ENCODE measurements around the gene PAPLN.
"Not testable (repeated sequence)": the region's sequence is repeated elsewhere in the genome, so short reads cannot be mapped to it uniquely, and the experiment has no call there.

The PAPLN gene

GRCh38 chr14:73237219-73237785, at the start of gene PAPLN:
TSS of gene PAPLN (plus strand) at chr14:73237506. CDS start at chr14:73239779, 2,273 bp downstream.
- DNase-seq (ENCODE audit: low read depth): peak; percentile 51

DNA sequence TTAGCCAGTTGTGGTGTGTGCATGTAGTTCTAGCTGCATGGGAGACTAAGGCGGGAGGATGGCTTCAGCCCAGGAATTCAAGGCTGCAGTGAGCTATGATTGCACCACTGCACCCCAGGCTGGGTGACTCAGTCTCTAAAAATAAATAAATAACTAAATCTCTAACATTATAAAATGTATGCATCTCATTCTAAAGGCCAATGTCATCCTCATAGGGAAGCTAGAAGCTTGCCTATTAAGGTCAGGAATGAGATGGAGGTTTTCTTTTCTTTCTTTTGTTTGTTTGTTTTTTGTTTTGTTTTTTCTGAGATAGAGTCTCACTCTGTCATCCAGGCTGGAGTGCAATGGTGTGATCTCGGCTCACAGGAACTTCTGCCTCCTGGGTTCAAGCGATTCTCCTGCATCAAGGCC, 48.8 kb upstream of the PAPLN start:
- DNase-seq (ENCODE audit: low read depth): peak; percentile 71

GRCh38 chr14:73189651-73190050, 47.7 kb upstream of the PAPLN start:
- peak; percentile 19 for DNase-seq (ENCODE audit: low read depth)

GRCh38 chr14:73191441-73191840, 45.9 kb upstream of the PAPLN start:
- DNase-seq (ENCODE audit: low read depth): no peak

- not testable (repeated sequence) for DNase-seq (ENCODE audit: low read depth)
Observed at GRCh38 chr14:73194306-73194705, 43.0 kb upstream of the PAPLN start.

- no peak for DNase-seq (ENCODE audit: low read depth)
Observed at GRCh38 chr14:73198253-73198652, 39.1 kb upstream of the PAPLN start.

- no peak for DNase-seq (ENCODE audit: low read depth)
Observed at GRCh38 chr14:73203527-73203926, 33.8 kb upstream of the PAPLN start.

- DNase-seq (ENCODE audit: low read depth): no peak
Observed at GRCh38 chr14:73207615-73208014, 29.7 kb upstream of the PAPLN start.

DNA sequence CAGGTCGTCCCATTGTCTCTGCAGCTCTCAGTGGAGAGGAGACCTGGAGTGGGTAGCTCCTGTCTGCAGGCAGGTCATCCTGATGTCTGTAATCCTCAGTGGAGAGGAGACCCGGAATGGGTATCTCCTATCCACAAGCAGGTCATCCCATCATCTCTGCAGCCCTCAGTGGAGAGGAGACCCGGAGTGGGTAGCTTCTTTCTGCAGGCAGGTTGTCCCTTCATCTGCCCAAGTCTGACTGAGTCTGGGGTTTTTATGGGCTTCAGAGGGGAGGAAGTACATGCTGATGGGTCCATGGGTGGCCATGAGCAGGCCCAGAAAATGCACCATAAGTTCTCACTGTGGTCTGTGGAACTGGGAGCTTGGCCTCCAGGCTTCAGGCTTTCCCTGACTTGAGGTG, 28.9 kb upstream of the PAPLN start:
- DNase-seq (ENCODE audit: low read depth): no peak

- no peak for DNase-seq (ENCODE audit: low read depth)
Observed at GRCh38 chr14:73208846-73209245, 28.5 kb upstream of the PAPLN start.

GRCh38 chr14:73209953-73210352, 27.4 kb upstream of the PAPLN start:
- DNase-seq (ENCODE audit: low read depth): peak; percentile 86

- DNase-seq (ENCODE audit: low read depth): no peak
Observed at GRCh38 chr14:73211251-73212040, 25.9 kb upstream of the PAPLN start.

- peak; percentile 81 for DNase-seq (ENCODE audit: low read depth)
Observed at GRCh38 chr14:73216030-73216429, 21.3 kb upstream of the PAPLN start.

- peak; percentile 44 for DNase-seq (ENCODE audit: low read depth)
Observed at GRCh38 chr14:73217411-73217810, 19.9 kb upstream of the PAPLN start.

GRCh38 chr14:73220061-73220460, 17.2 kb upstream of the PAPLN start:
- DNase-seq (ENCODE audit: low read depth): no peak

DNA sequence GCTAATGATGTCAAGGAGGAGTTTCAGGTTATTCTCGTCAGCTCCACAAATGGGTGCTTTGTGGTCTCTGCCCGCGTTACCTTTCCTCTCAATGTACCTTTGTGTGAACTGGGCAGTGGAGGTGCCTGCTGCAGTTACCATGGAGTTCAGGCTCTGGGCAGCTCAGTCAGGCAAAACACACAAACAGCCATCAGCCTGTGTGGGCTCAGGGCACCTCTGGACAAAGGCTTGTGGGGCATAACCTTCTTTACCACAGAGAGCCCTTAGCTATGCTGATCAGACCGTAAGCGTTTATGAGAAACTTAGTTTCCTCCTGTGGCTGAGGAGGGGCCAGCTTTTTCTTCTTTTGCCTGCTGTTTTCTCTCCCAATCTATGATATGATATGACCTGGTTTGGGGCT, 16.7 kb upstream of the PAPLN start:
- DNase-seq (ENCODE audit: low read depth): no peak

- no peak for DNase-seq (ENCODE audit: low read depth)
Observed at GRCh38 chr14:73221945-73222344, 15.4 kb upstream of the PAPLN start.

- DNase-seq (ENCODE audit: low read depth): peak; percentile 43
Observed at GRCh38 chr14:73223049-73223448, 14.3 kb upstream of the PAPLN start.

DNA sequence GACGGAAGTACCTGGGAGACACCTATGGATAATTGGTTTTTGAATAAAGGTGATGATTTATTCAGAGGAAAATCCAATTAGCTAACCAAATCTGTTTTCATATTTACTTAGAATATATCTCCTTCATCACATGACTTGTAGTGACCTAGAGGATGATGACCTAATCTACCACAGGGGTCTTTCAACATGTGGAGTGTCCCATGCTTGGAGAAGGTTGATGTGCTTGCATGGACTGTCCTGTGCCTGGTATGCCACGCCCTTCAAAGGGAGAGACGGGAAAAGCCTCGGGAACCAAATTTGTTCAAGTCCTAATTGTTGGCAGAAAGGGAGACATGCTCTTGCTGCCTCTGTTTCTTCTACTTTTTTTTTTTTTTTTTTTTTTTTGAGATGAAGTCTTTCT, 11.8 kb upstream of the PAPLN start:
- DNase-seq (ENCODE audit: low read depth): peak; percentile 27

DNA sequence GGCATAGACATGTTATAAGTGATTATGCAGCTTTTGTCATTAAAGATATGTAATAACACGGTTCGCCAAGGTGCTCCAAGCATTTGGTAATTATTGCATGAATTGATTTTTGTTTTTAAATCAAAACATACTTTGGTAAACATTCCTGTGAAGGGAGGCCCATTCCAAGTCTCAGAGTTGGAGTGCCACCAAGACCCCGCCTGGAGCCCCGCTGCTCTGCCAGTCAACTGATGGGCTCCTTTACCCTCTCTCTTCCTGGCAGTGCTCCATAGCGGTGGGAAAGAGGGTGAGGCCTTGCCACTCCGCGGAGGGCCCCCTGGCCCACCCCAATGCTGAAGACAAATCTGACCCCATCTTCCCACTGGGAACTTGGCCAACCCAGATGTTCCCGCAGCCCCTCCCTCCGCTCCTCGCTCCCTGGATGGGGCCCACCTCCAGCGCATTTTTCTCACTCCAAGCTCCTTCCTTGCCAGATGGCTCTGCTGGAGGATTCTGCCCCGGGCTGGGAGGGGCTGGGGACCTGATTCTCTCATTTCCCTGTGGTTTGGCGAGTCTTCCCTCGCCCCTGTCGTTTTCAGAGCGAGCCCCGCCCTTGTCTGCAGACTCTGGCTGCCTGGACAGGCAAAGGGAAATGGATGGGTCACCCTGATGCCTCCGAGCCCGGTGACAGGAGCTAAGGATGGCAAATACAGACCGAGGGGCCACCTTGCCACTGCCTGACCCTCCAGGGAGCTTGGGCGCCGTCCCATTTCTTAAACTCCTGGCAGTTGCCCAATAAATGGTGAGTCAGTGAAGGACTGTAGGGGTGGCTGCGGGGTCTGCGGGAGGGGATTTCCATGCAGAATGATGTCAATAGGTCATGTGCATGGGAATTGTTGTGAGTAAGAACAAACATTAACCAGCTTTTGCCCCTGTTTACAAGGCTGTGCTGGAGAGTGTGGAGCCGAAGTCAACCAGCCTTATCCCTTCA, 9.2 kb upstream of the PAPLN start:
- DNase-seq (ENCODE audit: low read depth): peak; percentile 95

- DNase-seq (ENCODE audit: low read depth): no peak
Observed at GRCh38 chr14:73230051-73230450, 7.3 kb upstream of the PAPLN start.

GRCh38 chr14:73231981-73232851, 5.1 kb upstream of the PAPLN start:
- no peak for DNase-seq (ENCODE audit: low read depth)

Data from amniotic epithelial cell (primary cell).